Measurements from ENCODE around the gene CCZ1B.
"Not testable (repeated sequence)": the region's sequence is repeated elsewhere in the genome, so short reads cannot be mapped to it uniquely, and the experiment has no call there.

Gene CCZ1B

GRCh38 chr7:6847751-6848150, 21.7 kb upstream of the CCZ1B start:
- H4K91ac ChIP-seq (ENCODE audit: low read length); H3K18ac ChIP-seq (ENCODE audit: low read depth in 1 of 2, low read length in 2 of 2); H3K36me3 ChIP-seq (ENCODE audit: control insufficient read depth in 1 of 2, insufficient read depth in 2 of 2, low read depth in 1 of 2, low read length in 2 of 2); H2AK5ac ChIP-seq (ENCODE audit: low read length, severe bottlenecking); H2BK15ac ChIP-seq (ENCODE audit: low read depth, poor library complexity, severe bottlenecking); H2BK5ac ChIP-seq (ENCODE audit: low read depth, low read length, poor library complexity, severe bottlenecking); H3K4me3 ChIP-seq (ENCODE audit: insufficient read depth in 1 of 2, low read depth in 1 of 2, low read length in 2 of 2); H3K79me1 ChIP-seq (replicated peaks; ENCODE audit: low read length, poor library complexity, severe bottlenecking); H3K14ac ChIP-seq (ENCODE audit: low read length in 2 of 2); H2BK120ac ChIP-seq (ENCODE audit: low read depth, low read length); DNase-seq; H2AFZ ChIP-seq (ENCODE audit: low read depth, low read length); H3K4me2 ChIP-seq (ENCODE audit: low read length, poor library complexity, severe bottlenecking); H3K23ac ChIP-seq (ENCODE audit: low read length in 2 of 2); H3K9ac ChIP-seq (ENCODE audit: low read length); H3K4ac ChIP-seq (ENCODE audit: low read depth in 1 of 2, low read length in 2 of 2); H3K4me1 ChIP-seq (ENCODE audit: control insufficient read depth, insufficient read depth, low read depth, low read length); H3K27me3 ChIP-seq (ENCODE audit: control insufficient read depth in 1 of 2, insufficient read depth in 1 of 2, low read length in 2 of 2); H3K9me3 ChIP-seq (ENCODE audit: control insufficient read depth, low read length); H2BK12ac ChIP-seq (ENCODE audit: low read length in 2 of 2); H4K8ac ChIP-seq (ENCODE audit: low read length); H3K27ac ChIP-seq (ENCODE audit: low read length, poor library complexity, severe bottlenecking): not testable (repeated sequence)
- 93% methylated on average over 16 of the region's 18 CpGs for whole genome bisulfite sequencing

GRCh38 chr7:6845971-6846449, 19.9 kb upstream of the CCZ1B start:
- not testable (repeated sequence) for H2AK5ac ChIP-seq (ENCODE audit: low read length, severe bottlenecking); H3K9ac ChIP-seq (ENCODE audit: low read length); H2BK5ac ChIP-seq (ENCODE audit: low read depth, low read length, poor library complexity, severe bottlenecking); H3K4me1 ChIP-seq (ENCODE audit: control insufficient read depth, insufficient read depth, low read depth, low read length); H3K23ac ChIP-seq (ENCODE audit: low read length in 2 of 2); H3K14ac ChIP-seq (ENCODE audit: low read length in 2 of 2); DNase-seq; H2BK12ac ChIP-seq (ENCODE audit: low read length in 2 of 2); H4K91ac ChIP-seq (ENCODE audit: low read length); H3K18ac ChIP-seq (ENCODE audit: low read depth in 1 of 2, low read length in 2 of 2); H2BK15ac ChIP-seq (ENCODE audit: low read depth, poor library complexity, severe bottlenecking); H3K27ac ChIP-seq (ENCODE audit: low read length, poor library complexity, severe bottlenecking); H3K36me3 ChIP-seq (ENCODE audit: control insufficient read depth in 1 of 2, insufficient read depth in 2 of 2, low read depth in 1 of 2, low read length in 2 of 2); H3K4ac ChIP-seq (ENCODE audit: low read depth in 1 of 2, low read length in 2 of 2); H2BK120ac ChIP-seq (ENCODE audit: low read depth, low read length); H3K79me1 ChIP-seq (replicated peaks; ENCODE audit: low read length, poor library complexity, severe bottlenecking); H4K8ac ChIP-seq (ENCODE audit: low read length); H2AFZ ChIP-seq (ENCODE audit: low read depth, low read length); H3K4me3 ChIP-seq (ENCODE audit: insufficient read depth in 1 of 2, low read depth in 1 of 2, low read length in 2 of 2); H3K27me3 ChIP-seq (ENCODE audit: control insufficient read depth in 1 of 2, insufficient read depth in 1 of 2, low read length in 2 of 2); H3K4me2 ChIP-seq (ENCODE audit: low read length, poor library complexity, severe bottlenecking); H3K9me3 ChIP-seq (ENCODE audit: control insufficient read depth, low read length)
- WGBS = 83% methylated on average over 12 of the region's 16 CpGs

GRCh38 chr7:6843654-6844053, 17.6 kb upstream of the CCZ1B start:
- not testable (repeated sequence) for H2BK15ac ChIP-seq (ENCODE audit: low read depth, poor library complexity, severe bottlenecking); H2BK12ac ChIP-seq (ENCODE audit: low read length in 2 of 2); H3K14ac ChIP-seq (ENCODE audit: low read length in 2 of 2); H3K4ac ChIP-seq (ENCODE audit: low read depth in 1 of 2, low read length in 2 of 2); H4K8ac ChIP-seq (ENCODE audit: low read length); H3K36me3 ChIP-seq (ENCODE audit: control insufficient read depth in 1 of 2, insufficient read depth in 2 of 2, low read depth in 1 of 2, low read length in 2 of 2); H3K27me3 ChIP-seq (ENCODE audit: control insufficient read depth in 1 of 2, insufficient read depth in 1 of 2, low read length in 2 of 2); H2BK5ac ChIP-seq (ENCODE audit: low read depth, low read length, poor library complexity, severe bottlenecking); H3K9ac ChIP-seq (ENCODE audit: low read length); H3K4me1 ChIP-seq (ENCODE audit: control insufficient read depth, insufficient read depth, low read depth, low read length); H3K27ac ChIP-seq (ENCODE audit: low read length, poor library complexity, severe bottlenecking); H3K9me3 ChIP-seq (ENCODE audit: control insufficient read depth, low read length); DNase-seq; H3K4me3 ChIP-seq (ENCODE audit: insufficient read depth in 1 of 2, low read depth in 1 of 2, low read length in 2 of 2); H3K79me1 ChIP-seq (replicated peaks; ENCODE audit: low read length, poor library complexity, severe bottlenecking); H3K23ac ChIP-seq (ENCODE audit: low read length in 2 of 2); H2AK5ac ChIP-seq (ENCODE audit: low read length, severe bottlenecking); H4K91ac ChIP-seq (ENCODE audit: low read length); H2AFZ ChIP-seq (ENCODE audit: low read depth, low read length); H2BK120ac ChIP-seq (ENCODE audit: low read depth, low read length); H3K4me2 ChIP-seq (ENCODE audit: low read length, poor library complexity, severe bottlenecking); H3K18ac ChIP-seq (ENCODE audit: low read depth in 1 of 2, low read length in 2 of 2)
- 71% methylated on average over 6 of the region's 6 CpGs for WGBS

GRCh38 chr7:6843092-6843491, 17.0 kb upstream of the CCZ1B start:
- not testable (repeated sequence) for H2BK12ac ChIP-seq (ENCODE audit: low read length in 2 of 2); H2AFZ ChIP-seq (ENCODE audit: low read depth, low read length); H3K79me1 ChIP-seq (replicated peaks; ENCODE audit: low read length, poor library complexity, severe bottlenecking); H3K14ac ChIP-seq (ENCODE audit: low read length in 2 of 2); H2BK5ac ChIP-seq (ENCODE audit: low read depth, low read length, poor library complexity, severe bottlenecking); H3K27me3 ChIP-seq (ENCODE audit: control insufficient read depth in 1 of 2, insufficient read depth in 1 of 2, low read length in 2 of 2); DNase-seq; H3K27ac ChIP-seq (ENCODE audit: low read length, poor library complexity, severe bottlenecking); H3K4me2 ChIP-seq (ENCODE audit: low read length, poor library complexity, severe bottlenecking); H3K23ac ChIP-seq (ENCODE audit: low read length in 2 of 2); H4K91ac ChIP-seq (ENCODE audit: low read length); H3K4me3 ChIP-seq (ENCODE audit: insufficient read depth in 1 of 2, low read depth in 1 of 2, low read length in 2 of 2); H3K36me3 ChIP-seq (ENCODE audit: control insufficient read depth in 1 of 2, insufficient read depth in 2 of 2, low read depth in 1 of 2, low read length in 2 of 2); H3K9me3 ChIP-seq (ENCODE audit: control insufficient read depth, low read length); H3K4me1 ChIP-seq (ENCODE audit: control insufficient read depth, insufficient read depth, low read depth, low read length); H3K4ac ChIP-seq (ENCODE audit: low read depth in 1 of 2, low read length in 2 of 2); H3K9ac ChIP-seq (ENCODE audit: low read length); H4K8ac ChIP-seq (ENCODE audit: low read length); H3K18ac ChIP-seq (ENCODE audit: low read depth in 1 of 2, low read length in 2 of 2); H2BK15ac ChIP-seq (ENCODE audit: low read depth, poor library complexity, severe bottlenecking); H2AK5ac ChIP-seq (ENCODE audit: low read length, severe bottlenecking); H2BK120ac ChIP-seq (ENCODE audit: low read depth, low read length)
- WGBS = 40% methylated on average over 3 of the region's 5 CpGs

Measured in mesenchymal stem cell (in vitro differentiated cells and primary cell).